HEK293 (cell line): ENCODE results near the gene PIP5KL1.

Experiments used
- CTCF ChIA-PET: fragments of 350-600 bp; formaldehyde crosslinking; extraction: SDS; loops from one replicate; lab custom pipeline; 2021; ENCODE audit warnings: antibody characterized with exemption; lab: Yijun Ruan, JAX
- POLR2A ChIA-PET: fragments of 300-600 bp; formaldehyde crosslinking; extraction: SDS; loops from one replicate; lab custom pipeline; 2020; ENCODE audit warnings: antibody characterized with exemption, inconsistent platforms; lab: Yijun Ruan, JAX
- H3K27ac ChIP-seq: fragments of 200-500 bp; sonication (Bioruptor generic); 2 replicates; pipeline ENCODE4 v1.5.1; 2014; ENCODE audit warnings: low read depth, low read length, control low read depth, inconsistent platforms; ENCODE audit errors: extremely low read depth
- H3K36me3 ChIP-seq, 2 experiments: fragments of 200-500 bp in 1 of 2; sonication (Bioruptor generic) in 1 of 2; 1 replicate in 1 of 2; 2 replicates in 1 of 2; pipeline ENCODE4 v1.5.1; 2014 to 2017; ENCODE audit warnings: inconsistent platforms in 2 of 2, low read length in 2 of 2; ENCODE audit not compliant: control insufficient read depth in 2 of 2, insufficient read depth in 1 of 2
- H3K4me1 ChIP-seq: fragments of 200-500 bp; sonication (Bioruptor generic); 2 replicates; pipeline ENCODE4 v1.5.1; 2014; ENCODE audit warnings: mild to moderate bottlenecking, low read length, inconsistent platforms; ENCODE audit not compliant: control insufficient read depth, insufficient read depth
- H3K4me3 ChIP-seq: 2 replicates; pipeline ENCODE4 v1.5.1; 2011; ENCODE audit warnings: low read depth, mild to moderate bottlenecking, control low read depth, low read length, moderate library complexity
- H3K9me3 ChIP-seq: fragments of 200-500 bp; sonication (Bioruptor generic); 2 replicates; pipeline ENCODE4 v1.5.1; 2014; ENCODE audit warnings: low read depth, low read length, inconsistent platforms; ENCODE audit not compliant: control insufficient read depth, insufficient read depth
- IKZF3 ChIP-seq: fragments of 450-650 bp; IDR thresholded peaks from 2 replicates; pipeline ENCODE4 v1.5.0; 2018; ENCODE audit warnings: missing biosample characterization, mild to moderate bottlenecking, missing genetic modification characterization, moderate library complexity
- MYNN ChIP-seq: fragments of 450-650 bp; formaldehyde crosslinking; IDR thresholded peaks from 2 replicates; pipeline ENCODE4 v1.5.1; 2016; ENCODE audit warnings: missing biosample characterization, missing genetic modification characterization, borderline replicate concordance
- OSR2 ChIP-seq: fragments of 450-650 bp; formaldehyde crosslinking; IDR thresholded peaks from 2 replicates; pipeline ENCODE4 v1.5.1; 2016; ENCODE audit warnings: missing biosample characterization, missing genetic modification characterization
- TRIM28 ChIP-seq: IDR thresholded peaks from 2 replicates; pipeline ENCODE4 v1.6.1; 2011; ENCODE audit warnings: low read length, control low read depth, borderline replicate concordance
- ZBTB20 ChIP-seq: fragments of 450-650 bp; formaldehyde crosslinking; IDR thresholded peaks from 2 replicates; pipeline ENCODE4 v1.5.1; 2016; ENCODE audit warnings: missing biosample characterization, missing genetic modification characterization
- ZBTB7A ChIP-seq: fragments of 450-650 bp; formaldehyde crosslinking; IDR thresholded peaks from 2 replicates; pipeline ENCODE4 v1.5.1; 2016; ENCODE audit warnings: low read depth, missing biosample characterization, missing genetic modification characterization
- ZNF140 ChIP-seq: fragments of 450-650 bp; formaldehyde crosslinking; IDR thresholded peaks from 2 replicates; pipeline ENCODE4 v1.5.1; 2016; ENCODE audit warnings: missing biosample characterization, missing genetic modification characterization
- ZNF354C ChIP-seq: fragments of 450-650 bp; formaldehyde crosslinking; IDR thresholded peaks from 2 replicates; pipeline ENCODE4 v1.5.1; 2016; ENCODE audit warnings: missing biosample characterization, missing genetic modification characterization, low read depth, borderline replicate concordance
- ZNF423 ChIP-seq: fragments of 450-650 bp; formaldehyde crosslinking; IDR thresholded peaks from 2 replicates; pipeline ENCODE4 v1.5.1; 2016; ENCODE audit warnings: missing biosample characterization, missing genetic modification characterization
- ZNF433 ChIP-seq: fragments of 450-650 bp; formaldehyde crosslinking; IDR thresholded peaks from 2 replicates; pipeline ENCODE4 v1.5.1; 2016; ENCODE audit warnings: missing biosample characterization, missing genetic modification characterization, low read depth
- ZNF473 ChIP-seq: fragments of 450-650 bp; formaldehyde crosslinking; IDR thresholded peaks from 2 replicates; pipeline ENCODE4 v1.5.1; 2017; ENCODE audit warnings: missing biosample characterization, missing genetic modification characterization
- ZNF48 ChIP-seq: fragments of 450-650 bp; formaldehyde crosslinking; IDR thresholded peaks from 2 replicates; pipeline ENCODE4 v1.5.1; 2016; ENCODE audit warnings: missing biosample characterization, missing genetic modification characterization
- ZNF558 ChIP-seq: fragments of 450-650 bp; formaldehyde crosslinking; IDR thresholded peaks from 2 replicates; pipeline ENCODE4 v1.5.1; 2016; ENCODE audit warnings: missing biosample characterization, missing genetic modification characterization
- ZNF626 ChIP-seq: fragments of 450-650 bp; sonication (Bioruptor Pico); formaldehyde crosslinking; IDR thresholded peaks from 2 replicates; pipeline ENCODE4 v1.5.1; 2018; ENCODE audit warnings: missing biosample characterization, missing genetic modification characterization, inconsistent platforms
- ZNF701 ChIP-seq: fragments of 450-650 bp; formaldehyde crosslinking; IDR thresholded peaks from 2 replicates; pipeline ENCODE4 v1.5.1; 2016; ENCODE audit warnings: missing biosample characterization, missing genetic modification characterization
- ZNF776 ChIP-seq: fragments of 450-650 bp; formaldehyde crosslinking; IDR thresholded peaks from 2 replicates; pipeline ENCODE4 v1.5.0; 2017; ENCODE audit warnings: missing biosample characterization, missing genetic modification characterization, borderline replicate concordance
- TF ChIP-seq, protein P1 (sequence below): fragments of 450-650 bp; formaldehyde crosslinking; IDR thresholded peaks from 2 replicates; pipeline ENCODE4 v1.5.1; 2016; ENCODE audit warnings: missing biosample characterization, missing genetic modification characterization, borderline replicate concordance
- TF ChIP-seq, protein P2 (sequence below): fragments of 450-650 bp; formaldehyde crosslinking; conservative IDR thresholded peaks from 2 replicates; pipeline ENCODE4 v1.5.1; 2016; ENCODE audit warnings: low read depth, missing biosample characterization, missing genetic modification characterization
- TF ChIP-seq, protein P3 (sequence below): fragments of 450-650 bp; formaldehyde crosslinking; IDR thresholded peaks from 2 replicates; pipeline ENCODE4 v1.5.1; 2016; ENCODE audit warnings: missing biosample characterization, missing genetic modification characterization
- TF ChIP-seq, protein P4 (sequence below): fragments of 450-650 bp; formaldehyde crosslinking; IDR thresholded peaks from 2 replicates; pipeline ENCODE4 v1.5.1; 2016; ENCODE audit warnings: missing biosample characterization, missing genetic modification characterization

Gene PIP5KL1

DNA sequence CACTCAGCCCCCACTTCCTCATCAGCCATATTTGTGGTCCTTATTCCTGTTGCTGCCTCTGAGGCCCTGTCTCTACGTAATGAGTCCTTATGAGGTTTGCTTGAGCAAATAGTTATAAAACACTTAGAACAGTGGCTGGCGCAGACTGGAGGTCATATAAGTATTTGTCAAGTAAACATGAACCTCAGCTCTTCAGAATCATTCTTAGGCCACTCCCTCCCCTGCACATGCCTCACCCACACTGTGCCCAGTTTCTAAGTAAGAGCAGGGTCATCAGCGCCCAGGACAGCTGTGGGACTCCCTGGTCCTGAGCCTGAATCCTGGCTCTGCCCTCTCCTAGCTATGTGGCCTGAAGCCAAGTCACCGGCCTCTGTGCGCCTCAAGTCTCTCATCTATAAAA lies 17.7 kb downstream of the PIP5KL1 start:
- Histone ChIP-seq H3K9me3 (no peaks in the 10 kb centered on the region), H3K4me1 (peaks cover 3% of the 10 kb centered on the region; the same call in 1 of the 2 replicates), H3K4me3 (no peak overlapping the region), H3K27ac (no peak overlapping the region), H3K36me3 (peaks cover 0 to 31% of the 10 kb centered on the region in 2 experiments; a peak in 2 of 3 replicates)
- CTCF ChIA-PET: interaction anchor here (0.6 to 1.6 kb wide), 7 partner anchors 9 to 790 kb away, joined by 3 to 7 read pairs (median 4); no protein-coding TSS in a partner anchor
- POLR2A ChIA-PET: no interaction called here
- no peak for TF ChIP-seq MYNN (tag by site-specific recombination)
- TF ChIP-seq ZNF48 (tag by site-specific recombination): no peak
- TF ChIP-seq ZNF701 (tag by site-specific recombination): no peak
- no peak for TF ChIP-seq ZNF423 (tag by site-specific recombination)
- no peak for TF ChIP-seq ZNF776 (tag by site-specific recombination)
- no peak for TF ChIP-seq ZNF558 (tag by site-specific recombination)
- no peak for TF ChIP-seq IKZF3
- TF ChIP-seq ZBTB7A (tag by site-specific recombination): no peak
- TF ChIP-seq, protein P1, sequence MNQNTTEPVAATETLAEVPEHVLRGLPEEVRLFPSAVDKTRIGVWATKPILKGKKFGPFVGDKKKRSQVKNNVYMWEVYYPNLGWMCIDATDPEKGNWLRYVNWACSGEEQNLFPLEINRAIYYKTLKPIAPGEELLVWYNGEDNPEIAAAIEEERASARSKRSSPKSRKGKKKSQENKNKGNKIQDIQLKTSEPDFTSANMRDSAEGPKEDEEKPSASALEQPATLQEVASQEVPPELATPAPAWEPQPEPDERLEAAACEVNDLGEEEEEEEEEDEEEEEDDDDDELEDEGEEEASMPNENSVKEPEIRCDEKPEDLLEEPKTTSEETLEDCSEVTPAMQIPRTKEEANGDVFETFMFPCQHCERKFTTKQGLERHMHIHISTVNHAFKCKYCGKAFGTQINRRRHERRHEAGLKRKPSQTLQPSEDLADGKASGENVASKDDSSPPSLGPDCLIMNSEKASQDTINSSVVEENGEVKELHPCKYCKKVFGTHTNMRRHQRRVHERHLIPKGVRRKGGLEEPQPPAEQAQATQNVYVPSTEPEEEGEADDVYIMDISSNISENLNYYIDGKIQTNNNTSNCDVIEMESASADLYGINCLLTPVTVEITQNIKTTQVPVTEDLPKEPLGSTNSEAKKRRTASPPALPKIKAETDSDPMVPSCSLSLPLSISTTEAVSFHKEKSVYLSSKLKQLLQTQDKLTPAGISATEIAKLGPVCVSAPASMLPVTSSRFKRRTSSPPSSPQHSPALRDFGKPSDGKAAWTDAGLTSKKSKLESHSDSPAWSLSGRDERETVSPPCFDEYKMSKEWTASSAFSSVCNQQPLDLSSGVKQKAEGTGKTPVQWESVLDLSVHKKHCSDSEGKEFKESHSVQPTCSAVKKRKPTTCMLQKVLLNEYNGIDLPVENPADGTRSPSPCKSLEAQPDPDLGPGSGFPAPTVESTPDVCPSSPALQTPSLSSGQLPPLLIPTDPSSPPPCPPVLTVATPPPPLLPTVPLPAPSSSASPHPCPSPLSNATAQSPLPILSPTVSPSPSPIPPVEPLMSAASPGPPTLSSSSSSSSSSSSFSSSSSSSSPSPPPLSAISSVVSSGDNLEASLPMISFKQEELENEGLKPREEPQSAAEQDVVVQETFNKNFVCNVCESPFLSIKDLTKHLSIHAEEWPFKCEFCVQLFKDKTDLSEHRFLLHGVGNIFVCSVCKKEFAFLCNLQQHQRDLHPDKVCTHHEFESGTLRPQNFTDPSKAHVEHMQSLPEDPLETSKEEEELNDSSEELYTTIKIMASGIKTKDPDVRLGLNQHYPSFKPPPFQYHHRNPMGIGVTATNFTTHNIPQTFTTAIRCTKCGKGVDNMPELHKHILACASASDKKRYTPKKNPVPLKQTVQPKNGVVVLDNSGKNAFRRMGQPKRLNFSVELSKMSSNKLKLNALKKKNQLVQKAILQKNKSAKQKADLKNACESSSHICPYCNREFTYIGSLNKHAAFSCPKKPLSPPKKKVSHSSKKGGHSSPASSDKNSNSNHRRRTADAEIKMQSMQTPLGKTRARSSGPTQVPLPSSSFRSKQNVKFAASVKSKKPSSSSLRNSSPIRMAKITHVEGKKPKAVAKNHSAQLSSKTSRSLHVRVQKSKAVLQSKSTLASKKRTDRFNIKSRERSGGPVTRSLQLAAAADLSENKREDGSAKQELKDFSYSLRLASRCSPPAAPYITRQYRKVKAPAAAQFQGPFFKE: no peak
- no peak for TF ChIP-seq ZNF354C (tag by site-specific recombination)

DNA sequence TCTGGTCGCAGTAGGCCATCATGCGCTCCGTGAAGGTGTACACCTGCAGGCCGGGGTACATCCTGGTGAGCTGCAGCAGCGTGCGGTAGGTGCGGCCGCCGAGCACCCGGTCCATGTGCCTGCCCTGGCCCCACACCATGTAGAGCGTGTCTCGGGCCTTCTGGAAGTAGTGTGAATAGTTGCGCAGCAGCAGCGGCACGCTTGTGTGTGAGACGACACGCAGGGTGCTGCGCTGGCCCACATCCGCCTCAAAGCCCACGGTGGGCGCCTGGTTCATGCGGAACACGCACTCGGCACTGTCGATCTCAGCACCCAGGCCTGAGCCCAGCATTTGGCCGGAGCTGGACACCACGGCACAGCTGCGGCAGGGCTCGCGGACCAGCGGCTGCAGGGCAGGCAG lies 18.3 kb downstream of the PIP5KL1 start:
- Histone ChIP-seq H3K9me3 (no peaks in the 10 kb centered on the region), H3K36me3 (peaks cover 0 to 31% of the 10 kb centered on the region in 2 experiments; a peak in 2 of 3 replicates)
- TF ChIP-seq, protein P2, sequence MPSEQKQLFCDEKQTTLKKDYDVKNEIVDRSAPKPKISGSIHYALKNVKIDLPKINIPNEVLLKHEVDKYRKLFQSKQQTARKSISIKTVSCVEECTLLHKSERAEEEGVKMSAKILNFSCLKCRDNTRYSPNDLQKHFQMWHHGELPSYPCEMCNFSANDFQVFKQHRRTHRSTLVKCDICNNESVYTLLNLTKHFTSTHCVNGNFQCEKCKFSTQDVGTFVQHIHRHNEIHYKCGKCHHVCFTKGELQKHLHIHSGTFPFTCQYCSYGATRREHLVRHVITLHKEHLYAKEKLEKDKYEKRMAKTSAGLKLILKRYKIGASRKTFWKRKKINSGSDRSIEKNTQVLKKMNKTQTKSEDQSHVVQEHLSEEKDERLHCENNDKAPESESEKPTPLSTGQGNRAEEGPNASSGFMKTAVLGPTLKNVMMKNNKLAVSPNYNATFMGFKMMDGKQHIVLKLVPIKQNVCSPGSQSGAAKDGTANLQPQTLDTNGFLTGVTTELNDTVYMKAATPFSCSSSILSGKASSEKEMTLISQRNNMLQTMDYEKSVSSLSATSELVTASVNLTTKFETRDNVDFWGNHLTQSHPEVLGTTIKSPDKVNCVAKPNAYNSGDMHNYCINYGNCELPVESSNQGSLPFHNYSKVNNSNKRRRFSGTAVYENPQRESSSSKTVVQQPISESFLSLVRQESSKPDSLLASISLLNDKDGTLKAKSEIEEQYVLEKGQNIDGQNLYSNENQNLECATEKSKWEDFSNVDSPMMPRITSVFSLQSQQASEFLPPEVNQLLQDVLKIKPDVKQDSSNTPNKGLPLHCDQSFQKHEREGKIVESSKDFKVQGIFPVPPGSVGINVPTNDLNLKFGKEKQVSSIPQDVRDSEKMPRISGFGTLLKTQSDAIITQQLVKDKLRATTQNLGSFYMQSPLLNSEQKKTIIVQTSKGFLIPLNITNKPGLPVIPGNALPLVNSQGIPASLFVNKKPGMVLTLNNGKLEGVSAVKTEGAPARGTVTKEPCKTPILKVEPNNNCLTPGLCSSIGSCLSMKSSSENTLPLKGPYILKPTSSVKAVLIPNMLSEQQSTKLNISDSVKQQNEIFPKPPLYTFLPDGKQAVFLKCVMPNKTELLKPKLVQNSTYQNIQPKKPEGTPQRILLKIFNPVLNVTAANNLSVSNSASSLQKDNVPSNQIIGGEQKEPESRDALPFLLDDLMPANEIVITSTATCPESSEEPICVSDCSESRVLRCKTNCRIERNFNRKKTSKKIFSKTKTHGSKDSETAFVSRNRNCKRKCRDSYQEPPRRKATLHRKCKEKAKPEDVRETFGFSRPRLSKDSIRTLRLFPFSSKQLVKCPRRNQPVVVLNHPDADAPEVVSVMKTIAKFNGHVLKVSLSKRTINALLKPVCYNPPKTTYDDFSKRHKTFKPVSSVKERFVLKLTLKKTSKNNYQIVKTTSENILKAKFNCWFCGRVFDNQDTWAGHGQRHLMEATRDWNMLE (tag by site-specific recombination): no peak
- TF ChIP-seq TRIM28: no peak
- no peak for TF ChIP-seq ZNF776 (tag by site-specific recombination)
- TF ChIP-seq, protein P3, sequence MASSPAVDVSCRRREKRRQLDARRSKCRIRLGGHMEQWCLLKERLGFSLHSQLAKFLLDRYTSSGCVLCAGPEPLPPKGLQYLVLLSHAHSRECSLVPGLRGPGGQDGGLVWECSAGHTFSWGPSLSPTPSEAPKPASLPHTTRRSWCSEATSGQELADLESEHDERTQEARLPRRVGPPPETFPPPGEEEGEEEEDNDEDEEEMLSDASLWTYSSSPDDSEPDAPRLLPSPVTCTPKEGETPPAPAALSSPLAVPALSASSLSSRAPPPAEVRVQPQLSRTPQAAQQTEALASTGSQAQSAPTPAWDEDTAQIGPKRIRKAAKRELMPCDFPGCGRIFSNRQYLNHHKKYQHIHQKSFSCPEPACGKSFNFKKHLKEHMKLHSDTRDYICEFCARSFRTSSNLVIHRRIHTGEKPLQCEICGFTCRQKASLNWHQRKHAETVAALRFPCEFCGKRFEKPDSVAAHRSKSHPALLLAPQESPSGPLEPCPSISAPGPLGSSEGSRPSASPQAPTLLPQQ: no peak
- TF ChIP-seq OSR2 (tag by site-specific recombination): no peak
- no peak for TF ChIP-seq ZBTB20 (tag by site-specific recombination)
- no peak for TF ChIP-seq ZNF140 (tag by site-specific recombination)
- TF ChIP-seq, protein P4, sequence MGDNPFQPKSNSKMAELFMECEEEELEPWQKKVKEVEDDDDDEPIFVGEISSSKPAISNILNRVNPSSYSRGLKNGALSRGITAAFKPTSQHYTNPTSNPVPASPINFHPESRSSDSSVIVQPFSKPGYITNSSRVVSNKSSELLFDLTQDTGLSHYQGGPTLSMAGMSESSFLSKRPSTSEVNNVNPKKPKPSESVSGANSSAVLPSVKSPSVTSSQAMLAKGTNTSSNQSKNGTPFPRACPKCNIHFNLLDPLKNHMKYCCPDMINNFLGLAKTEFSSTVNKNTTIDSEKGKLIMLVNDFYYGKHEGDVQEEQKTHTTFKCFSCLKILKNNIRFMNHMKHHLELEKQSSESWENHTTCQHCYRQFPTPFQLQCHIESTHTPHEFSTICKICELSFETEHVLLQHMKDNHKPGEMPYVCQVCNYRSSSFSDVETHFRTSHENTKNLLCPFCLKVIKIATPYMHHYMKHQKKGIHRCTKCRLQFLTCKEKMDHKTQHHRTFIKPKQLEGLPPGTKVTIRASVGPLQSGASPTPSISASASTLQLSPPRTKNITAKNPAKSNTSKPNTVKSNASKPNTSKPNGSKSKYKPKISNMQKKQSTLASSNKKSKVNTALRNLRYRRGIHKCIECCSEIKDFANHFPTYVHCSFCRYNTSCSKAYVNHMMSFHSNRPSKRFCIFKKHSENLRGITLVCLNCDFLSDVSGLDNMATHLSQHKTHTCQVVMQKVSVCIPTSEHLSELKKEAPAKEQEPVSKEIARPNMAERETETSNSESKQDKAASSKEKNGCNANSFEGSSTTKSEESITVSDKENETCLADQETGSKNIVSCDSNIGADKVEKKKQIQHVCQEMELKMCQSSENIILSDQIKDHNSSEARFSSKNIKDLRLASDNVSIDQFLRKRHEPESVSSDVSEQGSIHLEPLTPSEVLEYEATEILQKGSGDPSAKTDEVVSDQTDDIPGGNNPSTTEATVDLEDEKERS: no peak
- no peak for TF ChIP-seq ZNF433 (tag by site-specific recombination)
- TF ChIP-seq ZNF473 (tag by site-specific recombination): no peak
- TF ChIP-seq ZNF626 (tag by site-specific recombination): no peak

More for the DNA sequence above, 18.3 kb downstream of the PIP5KL1 start:
- peaks cover 2% of the 10 kb centered on the region; the same call in 1 of the 2 replicates for H3K4me1 ChIP-seq
- CTCF ChIA-PET: interaction anchor here (0.7 to 1.6 kb wide), 5 partner anchors 9 to 205 kb away, joined by 3 to 7 read pairs (median 3); no protein-coding TSS in a partner anchor
- no peak overlapping the region for H3K4me3 ChIP-seq
- no peak overlapping the region for H3K27ac ChIP-seq
- POLR2A ChIA-PET: no interaction called here
